Stomach (tissue), 4 donors: Measurements from ENCODE around the gene CFAP20.

ENCODE experiments used
- EP300 ChIP-seq: sonication (generic); formaldehyde crosslinking; IDR thresholded peaks from one replicate; pipeline ENCODE4 v1.6.1; 2017; ENCODE audit warnings: antibody characterized with exemption
- POLR2AphosphoS5 ChIP-seq, 3 donors: sonication (generic); formaldehyde crosslinking; IDR thresholded peaks; one replicate each; pipeline ENCODE4 v1.6.1; 2016; ENCODE audit warnings: antibody characterized with exemption in 3 of 3

- TF ChIP-seq POLR2AphosphoS5 (IDR thresholded peaks at IDR 0.05) (no peak), EP300 (no peak)
These were observed 26.7 kb upstream of the CFAP20 start for GRCh38 chr16:58155839-58156238.
